ENCODE data around the gene ABCA13.

The ABCA13 gene

GRCh38 chr7:48454750-48455192 lies 283.5 kb downstream of the ABCA13 start:
- DNase-seq: no peak

- DNase-seq: no peak
Measured at GRCh38 chr7:48455363-48455762, 284.1 kb downstream of the ABCA13 start.

DNA sequence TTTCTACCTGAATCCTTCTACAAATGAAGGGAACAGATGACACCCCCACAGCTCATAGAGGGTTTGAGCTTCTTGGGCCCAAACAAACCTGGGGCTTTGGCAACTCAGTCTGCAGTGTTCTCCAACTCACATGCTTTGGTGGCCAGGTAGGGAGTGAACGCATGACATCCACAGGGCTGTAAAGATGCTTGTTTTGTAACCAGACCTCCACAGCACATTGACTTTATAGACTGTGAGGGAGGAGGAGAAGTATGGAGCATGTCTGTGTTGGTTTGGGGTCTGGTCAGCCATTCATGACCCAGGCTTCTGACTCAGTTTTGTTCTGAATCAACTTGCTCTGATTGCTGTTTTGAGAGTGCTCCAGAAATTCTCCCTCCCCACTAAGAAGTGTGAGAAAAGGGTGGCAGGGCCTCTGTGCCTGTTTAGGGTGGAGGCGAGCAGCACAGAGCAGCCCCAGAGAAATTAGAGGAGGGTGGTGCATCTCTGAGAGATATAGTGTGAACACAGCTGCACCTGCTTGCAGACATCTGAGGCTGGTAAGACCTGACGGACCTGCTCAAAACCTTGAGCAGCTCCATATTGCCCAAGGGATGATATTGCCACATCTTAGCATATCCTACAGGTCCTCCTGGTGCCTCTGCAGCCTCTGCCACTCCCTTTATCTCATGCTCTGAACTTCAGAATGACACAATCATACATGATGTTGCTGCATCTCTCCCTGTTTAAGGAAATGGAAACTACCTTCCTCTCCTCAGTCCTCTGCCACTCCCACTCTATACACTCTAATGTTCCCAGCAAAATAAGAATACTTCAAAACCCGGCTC lies 287.7 kb downstream of the ABCA13 start:
- DNase-seq: no peak

DNA sequence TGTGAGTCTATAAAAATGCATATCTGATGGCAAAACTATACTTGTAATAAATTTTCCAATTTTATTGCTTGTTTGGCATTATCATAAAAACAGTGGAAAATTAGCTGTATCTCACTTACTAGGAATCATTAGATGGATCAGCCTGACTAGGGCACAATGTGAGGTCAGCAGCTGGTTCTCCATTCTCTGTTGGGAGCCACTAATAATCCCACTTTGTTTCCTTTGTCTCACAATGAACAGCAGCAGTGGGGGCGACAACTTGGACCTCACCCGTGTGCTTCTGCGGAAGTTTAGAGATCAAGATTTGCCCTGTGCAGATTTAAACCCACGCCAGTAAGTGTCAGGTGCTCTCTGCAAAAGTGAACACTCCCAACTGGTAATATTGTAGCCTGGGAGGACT lies 295.5 kb downstream of the ABCA13 start:
- no peak for DNase-seq

DNA sequence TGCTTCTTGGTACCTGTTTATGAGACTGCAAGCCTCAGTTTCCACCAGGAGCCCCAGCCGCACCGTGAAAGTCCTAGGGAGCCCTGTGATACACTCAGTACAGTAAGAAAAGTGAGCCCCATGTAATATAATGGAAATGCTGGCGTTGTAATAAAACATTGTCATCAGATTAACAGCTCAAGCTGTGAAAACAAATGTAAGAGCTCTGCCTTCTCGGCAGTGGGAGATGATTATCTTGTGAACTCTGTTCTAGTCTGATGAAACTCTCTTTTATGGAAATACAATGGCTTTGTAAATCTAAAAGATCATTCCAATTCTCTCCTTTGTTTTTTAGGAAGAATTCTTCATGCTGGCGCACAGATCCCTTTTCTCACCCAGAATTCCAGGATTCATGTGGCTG lies 299.9 kb downstream of the ABCA13 start:
- DNase-seq: no peak

GRCh38 chr7:48472640-48473039 lies 301.4 kb downstream of the ABCA13 start:
- DNase-seq: no peak

GRCh38 chr7:48473205-48473865 lies 302.1 kb downstream of the ABCA13 start:
- DNase-seq: no peak

GRCh38 chr7:48481235-48481634 lies 310.0 kb downstream of the ABCA13 start:
- DNase-seq: no peak

- no peak for DNase-seq
Measured at GRCh38 chr7:48497521-48497920, 326.3 kb downstream of the ABCA13 start.

DNA sequence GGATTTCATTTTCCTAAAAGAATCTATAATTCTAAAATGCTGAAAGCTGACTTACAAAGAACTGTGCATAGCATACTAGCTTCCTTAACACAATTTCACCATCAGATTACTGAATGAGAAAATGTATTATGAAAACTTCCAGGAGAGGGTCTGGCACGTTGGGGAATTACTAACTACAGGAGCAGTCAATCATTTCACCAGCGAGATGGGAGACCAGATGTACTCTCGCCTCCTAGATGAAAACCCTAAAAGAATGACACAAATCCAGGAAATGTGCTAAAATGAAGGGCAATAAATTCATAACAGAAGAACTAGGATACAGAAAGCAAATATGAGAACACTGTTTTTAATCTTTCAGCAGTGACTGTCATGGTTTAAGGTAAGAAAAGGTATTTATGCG lies 330.8 kb downstream of the ABCA13 start:
- DNase-seq: no peak

DNA sequence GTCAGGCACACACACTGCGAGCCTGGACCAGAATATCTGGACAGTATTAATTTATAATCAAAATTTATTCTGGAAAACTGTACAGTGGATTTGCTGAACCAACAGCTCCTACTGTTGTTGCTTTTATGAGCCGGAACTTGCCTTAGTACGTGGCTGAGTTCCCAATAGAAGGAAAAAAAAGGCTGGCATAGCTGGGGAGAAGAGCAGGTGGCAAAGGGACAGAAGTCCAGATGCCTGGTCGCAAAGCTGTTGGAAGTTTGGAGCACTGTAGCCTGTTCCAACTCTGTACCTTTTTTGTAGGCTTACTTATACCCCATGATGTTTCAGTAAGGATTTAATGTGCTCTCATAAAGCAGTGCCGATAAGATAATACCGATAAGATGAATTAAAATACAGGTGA lies 333.8 kb downstream of the ABCA13 start:
- no peak for DNase-seq

DNA sequence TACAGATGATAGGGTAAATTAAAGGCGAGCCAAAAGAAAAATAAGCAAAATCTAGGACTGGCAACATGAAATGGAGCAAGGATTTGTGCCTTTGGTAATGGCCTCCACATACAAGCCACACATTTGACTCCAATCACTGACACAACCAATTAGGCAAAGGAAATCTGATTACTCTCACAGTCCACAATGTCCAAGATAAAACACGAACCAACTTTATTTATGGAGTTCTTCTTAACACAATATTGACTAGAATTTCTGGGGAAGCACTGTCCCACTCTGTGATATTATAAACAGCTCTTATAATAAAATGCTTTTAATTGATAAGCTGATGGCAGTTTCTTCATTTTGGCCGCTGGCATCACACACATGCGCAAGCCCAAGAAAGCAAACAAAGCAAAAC lies 334.2 kb downstream of the ABCA13 start:
- no peak for DNase-seq

GRCh38 chr7:48506569-48506968 lies 335.3 kb downstream of the ABCA13 start:
- no peak for DNase-seq

DNA sequence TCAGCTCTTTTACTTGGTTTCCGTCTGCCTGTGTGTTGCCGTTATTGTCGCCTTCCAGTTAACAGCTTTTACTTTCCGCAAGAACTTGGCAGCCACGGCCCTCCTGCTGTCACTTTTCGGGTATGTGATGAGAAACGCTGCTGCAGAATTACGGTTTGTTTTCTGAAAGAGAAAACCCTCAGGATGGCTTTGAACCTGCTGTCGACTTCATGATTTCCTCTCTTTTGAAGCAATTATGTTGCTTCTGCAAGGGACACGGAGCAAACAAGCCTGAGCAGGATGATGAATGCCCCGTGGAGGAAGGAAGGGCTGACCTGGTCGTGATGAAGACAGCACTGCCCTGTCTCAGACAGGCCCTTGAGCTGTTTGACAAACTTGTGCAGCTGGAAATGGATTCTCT lies 339.8 kb downstream of the ABCA13 start:
- DNase-seq: no peak

- DNase-seq: no peak
Measured at GRCh38 chr7:48512892-48513291, 341.6 kb downstream of the ABCA13 start.

- DNase-seq: no peak
Measured at GRCh38 chr7:48515171-48515570, 343.9 kb downstream of the ABCA13 start.

DNA sequence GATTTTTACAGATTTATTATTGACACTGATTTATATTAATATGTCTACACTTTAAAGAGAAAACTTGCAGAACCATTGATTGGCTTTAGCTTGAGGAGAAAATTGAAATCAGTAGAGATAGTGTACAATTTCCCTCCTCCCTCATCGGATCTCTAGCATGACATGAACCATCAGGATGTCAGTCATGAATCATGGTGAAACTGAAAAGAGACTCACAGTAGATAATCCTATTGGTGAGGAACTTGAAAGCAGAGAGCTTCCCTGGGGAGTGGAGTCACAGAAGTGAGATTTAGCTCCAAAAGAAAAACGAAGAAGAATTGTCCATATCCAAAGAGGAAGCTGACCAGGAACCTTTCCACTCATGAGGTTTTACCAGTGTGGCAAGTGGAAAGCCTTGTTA lies 346.8 kb downstream of the ABCA13 start:
- DNase-seq: no peak

DNA sequence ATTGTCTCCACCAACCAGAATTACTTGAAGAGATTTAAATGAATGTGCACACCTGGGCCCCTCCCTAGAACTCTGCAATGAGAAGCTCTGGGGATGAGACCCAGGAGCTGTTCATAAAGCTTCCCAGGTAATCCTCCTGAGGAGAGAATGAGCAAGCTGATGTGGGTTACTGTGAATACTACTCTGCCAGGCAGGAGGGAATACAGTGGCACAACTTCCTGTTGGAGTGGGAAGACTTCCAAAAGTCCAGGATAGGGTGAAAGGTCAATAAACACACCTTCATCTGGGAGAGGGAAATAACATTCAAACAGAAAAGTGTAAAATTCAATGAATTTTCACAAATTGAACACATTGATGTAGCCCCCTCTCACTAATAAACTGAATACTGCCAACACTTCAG lies 351.4 kb downstream of the ABCA13 start:
- no peak for DNase-seq

DNA sequence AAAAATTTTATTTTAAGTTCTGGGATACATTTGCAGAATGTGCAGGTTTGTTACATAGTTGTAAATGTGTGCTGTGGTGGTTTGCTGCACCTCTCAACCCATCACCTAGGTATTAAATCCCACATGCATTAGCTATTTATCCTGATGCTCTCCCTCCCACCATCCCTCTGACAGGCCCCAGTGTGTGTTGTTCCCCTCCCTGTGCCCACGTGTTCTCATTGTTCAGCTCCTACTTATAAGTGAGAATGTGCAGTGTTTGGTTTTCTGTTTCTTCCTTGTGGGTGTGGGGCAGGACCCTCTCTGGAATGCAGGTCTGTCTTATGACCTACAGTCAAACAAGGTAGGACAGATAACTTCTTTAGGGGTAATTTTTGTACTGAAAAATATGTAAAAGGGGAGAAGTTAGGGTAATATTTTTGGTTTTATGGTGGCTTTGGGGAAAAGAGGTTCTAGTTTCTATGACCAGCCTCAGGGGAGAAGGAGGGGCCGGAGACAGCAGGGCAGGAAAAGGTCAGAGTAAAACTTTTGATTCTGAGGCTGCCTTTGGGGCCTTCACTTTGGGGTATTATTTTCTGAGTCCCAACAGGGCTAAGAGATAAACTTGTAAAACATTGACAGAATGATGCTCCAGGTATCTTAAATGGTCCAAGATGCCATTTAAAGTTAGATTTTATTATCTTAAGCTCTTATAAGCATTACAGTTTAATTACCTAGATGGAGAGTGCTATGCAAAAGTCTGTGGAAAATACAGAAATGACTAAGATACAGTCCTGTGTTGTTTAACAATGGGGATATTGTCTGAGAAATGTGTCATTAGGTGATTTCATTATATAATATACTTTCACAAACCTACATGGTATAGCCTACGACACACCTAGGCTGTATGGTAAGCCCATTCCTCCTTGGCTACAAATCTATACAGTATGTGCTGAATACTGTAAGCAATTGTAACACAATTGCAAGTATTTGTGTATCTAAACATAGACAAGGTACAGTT lies 354.8 kb downstream of the ABCA13 start:
- DNase-seq: no peak

DNA sequence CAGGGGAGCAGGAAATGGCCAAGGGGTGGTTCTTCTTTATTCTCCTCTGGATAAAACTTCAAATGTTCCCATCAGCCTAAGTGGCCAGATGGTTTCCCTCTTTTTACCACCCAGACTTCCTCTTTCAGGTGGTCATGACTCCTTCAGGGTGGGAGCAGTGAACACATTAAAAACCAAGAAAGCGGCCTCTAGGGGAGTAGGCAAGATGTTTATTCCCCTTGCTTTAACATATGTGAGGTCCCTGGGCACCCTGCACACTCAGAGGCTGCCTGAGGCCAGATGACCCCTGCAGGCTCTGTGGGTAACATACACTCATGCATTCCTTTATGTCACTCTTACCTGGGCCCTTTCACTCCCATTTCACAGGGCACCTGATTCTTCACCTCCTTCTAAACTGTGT lies 357.4 kb downstream of the ABCA13 start:
- no peak for DNase-seq

GRCh38 chr7:48537561-48537960 lies 366.3 kb downstream of the ABCA13 start:
- DNase-seq: no peak

DNA sequence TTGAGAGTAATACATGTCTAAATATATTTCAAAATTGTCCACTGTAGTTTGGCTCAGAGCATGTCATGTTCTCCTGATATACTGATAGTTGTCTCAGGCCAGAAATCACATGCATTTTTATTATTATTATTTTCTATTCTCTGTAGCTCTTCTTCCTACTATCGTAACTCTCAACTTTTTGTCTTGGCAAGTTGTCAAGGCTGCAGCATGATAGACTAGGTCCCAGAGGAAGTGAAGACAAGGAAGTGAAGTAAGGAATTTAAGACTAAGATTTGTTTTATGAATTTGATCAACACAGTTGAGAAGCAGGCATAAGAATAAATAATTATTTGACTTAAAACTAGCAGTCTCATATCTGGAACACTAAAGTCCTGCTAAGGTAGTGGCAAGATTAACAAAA lies 369.5 kb downstream of the ABCA13 start:
- no peak for DNase-seq

DNA sequence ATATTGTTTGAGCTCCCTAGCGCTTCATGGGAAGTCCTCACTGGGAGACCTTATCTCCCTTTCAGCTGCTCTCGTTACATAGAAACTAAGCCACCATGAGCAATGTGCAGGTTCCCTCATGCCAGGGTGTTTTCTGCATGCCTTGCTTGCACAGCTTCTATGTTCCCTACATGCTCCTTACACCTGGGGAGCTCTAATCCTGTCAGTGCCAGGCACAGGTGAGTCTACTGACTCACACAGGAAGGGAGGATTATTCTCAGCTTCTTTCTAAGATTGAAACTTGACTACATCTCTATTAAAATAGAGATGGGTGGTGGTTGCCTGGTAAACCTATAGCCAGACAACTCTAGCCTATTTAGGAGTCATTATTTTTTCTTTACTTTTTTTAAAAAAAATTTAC lies 377.4 kb downstream of the ABCA13 start:
- no peak for DNase-seq
